ENCODE results near the gene FNIP1.
"Not testable (repeated sequence)": the region's sequence is repeated elsewhere in the genome, so short reads cannot be mapped to it uniquely, and the experiment has no call there.

FNIP1 gene

DNA sequence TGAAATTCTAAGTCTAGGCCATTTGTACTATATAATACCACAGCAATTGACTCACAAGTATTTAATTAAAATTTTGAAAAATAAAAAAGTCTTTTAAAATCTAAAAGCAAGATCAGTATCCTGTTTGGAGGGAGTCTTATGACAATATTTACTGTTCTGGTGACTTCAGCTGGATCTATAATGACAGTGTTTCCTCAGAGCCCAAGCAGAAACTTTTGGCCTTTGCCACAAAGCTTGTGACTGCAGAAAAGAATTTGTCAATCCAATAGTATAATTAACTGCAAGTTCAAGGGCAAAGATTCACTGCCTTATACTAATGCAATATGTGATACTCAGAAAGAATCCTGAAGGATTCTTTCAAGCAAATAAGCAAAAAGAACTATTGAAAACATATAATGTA is 112.2 kb downstream of the FNIP1 start:
- DNase-seq (ENCODE audit: low read depth in 2 of 2), result no peak

DNA sequence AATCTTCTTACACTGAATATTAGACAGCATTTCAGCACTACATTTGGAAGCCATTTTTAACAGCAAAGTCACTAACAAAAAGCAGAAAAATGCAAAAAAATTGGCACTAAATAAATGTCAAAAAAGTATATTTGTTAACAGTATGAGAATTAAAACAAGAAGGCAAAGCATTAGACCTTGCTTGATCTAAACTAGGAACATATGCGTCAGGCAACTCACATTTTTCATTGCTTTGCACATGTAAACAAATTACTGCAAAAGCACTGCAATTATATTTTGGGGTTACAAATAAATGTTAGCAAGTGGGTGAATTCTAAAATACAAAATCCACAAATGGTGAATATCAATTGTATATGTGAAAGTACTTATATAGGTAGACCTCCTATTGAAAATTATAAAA is 112.8 kb downstream of the FNIP1 start:
- DNase-seq (ENCODE audit: low read depth in 2 of 2), result no peak

DNA sequence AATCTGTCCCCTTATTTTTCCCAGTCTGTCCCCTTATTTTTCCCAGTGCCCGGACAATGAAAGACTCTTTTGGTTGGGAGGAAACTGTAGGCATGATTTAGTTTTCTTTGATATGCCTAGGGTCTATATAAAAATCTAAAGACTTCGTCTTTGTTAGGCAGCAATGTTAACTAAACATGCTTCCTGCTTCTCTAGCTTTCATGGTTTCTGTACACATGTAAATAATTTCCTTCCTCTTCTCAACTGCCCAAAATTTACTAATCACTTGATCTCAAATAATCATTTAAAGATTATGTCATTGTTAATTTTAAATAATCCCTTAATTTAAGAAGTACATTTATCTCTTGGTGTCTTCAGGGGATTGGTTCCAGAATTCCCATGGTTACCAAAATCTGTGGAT is 114.0 kb downstream of the FNIP1 start:
- DNase-seq (ENCODE audit: low read depth in 2 of 2), result no peak

DNA sequence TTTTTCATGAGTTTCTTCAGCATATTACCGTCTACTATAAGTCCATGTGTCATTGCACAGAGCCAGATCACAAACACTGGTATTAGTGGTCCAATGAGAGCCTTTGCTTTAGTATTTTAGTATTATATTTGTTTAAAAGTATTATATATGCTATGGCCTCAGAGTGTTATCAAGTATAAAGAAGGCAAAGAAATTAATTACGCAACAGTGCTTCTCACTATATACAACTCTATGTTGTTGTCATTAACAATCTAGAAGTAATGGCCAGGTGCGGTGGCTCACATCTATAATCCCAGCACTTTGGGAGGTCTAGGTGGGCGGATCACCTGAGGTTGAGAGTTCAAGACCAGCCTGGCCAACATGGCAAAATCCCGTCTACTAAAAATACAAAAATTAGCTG is 114.6 kb downstream of the FNIP1 start:
- DNase-seq (ENCODE audit: low read depth in 2 of 2), result no peak

DNA sequence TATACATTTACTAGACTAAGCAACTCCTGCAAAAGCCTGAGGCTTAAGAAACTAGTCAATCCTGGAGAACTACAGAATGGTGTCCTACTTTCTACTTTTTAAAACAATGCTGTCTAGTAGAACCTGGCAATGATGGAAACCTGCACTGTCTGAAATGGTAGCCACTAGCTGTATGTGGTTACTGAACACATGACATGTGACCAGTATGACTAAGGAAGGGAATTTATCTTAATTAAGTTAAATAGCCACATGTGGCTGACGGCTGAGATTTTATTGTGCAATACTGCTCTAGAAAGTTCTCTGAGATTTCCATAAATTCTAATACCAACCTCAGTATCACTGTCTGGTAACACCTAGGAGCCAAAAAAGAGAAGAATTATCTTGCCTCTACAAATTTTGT is 116.9 kb downstream of the FNIP1 start:
- DNase-seq (ENCODE audit: low read depth in 2 of 2), result peak; percentile 55 to 70

DNA sequence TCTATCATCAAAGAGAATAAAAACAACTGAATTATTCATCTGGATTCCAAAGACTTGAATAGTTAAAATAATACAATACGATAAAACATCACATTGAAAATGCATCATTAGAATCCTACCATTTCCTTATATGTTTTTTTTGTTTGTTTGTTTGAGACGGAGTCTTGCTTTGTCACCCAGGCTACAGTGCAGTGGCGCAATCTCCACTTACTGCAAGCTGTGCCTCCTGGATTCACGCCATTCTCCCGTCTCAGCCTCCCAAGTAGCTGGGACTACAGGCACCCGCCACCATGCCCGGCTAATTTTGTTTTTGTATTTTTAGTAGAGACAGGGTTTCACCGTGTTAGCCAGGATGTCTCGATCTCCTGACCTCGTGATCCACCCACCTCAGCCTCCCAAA is 118.5 kb downstream of the FNIP1 start:
- not testable (repeated sequence) for DNase-seq (ENCODE audit: low read depth in 2 of 2)

DNA sequence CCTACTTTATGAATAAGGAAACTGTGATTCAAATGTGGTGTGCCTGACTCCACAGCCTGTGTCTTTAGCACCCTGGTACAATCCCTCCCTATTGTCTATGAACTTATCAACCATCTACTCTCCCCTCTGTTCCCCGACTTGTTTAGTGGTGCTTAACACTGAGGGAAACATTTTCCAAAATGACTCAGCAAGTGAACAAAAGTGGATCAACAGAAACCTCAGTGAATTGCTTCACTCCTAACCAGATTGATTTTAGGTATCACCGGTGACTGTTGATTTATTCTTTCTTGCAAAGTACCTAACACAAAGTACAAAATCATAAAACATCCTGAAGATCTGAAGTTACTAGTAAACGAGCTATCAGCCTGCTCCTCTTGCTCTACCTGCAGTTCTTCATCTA is 119.7 kb downstream of the FNIP1 start:
- no peak for DNase-seq (ENCODE audit: low read depth in 2 of 2)

DNA sequence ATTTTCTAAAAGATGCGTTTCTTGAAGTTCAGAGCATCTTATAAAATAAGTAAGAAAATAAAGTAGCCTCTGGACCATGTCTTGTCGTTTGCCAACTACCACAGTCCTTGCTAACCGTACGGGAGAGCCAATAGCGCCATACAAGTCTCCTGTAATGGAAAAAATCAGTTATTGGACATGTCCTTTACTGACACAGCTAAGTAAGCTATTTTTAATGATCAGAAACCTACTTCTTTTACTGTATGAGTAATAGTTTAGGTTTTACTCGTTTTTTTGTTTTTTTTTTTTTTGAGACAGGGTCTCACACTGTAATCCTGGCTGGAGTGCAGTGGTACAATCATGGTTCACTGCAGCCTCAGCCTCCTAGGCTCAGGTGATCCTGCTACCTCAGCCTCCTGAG is 124.0 kb downstream of the FNIP1 start:
- DNase-seq (ENCODE audit: low read depth in 2 of 2), result no peak

DNA sequence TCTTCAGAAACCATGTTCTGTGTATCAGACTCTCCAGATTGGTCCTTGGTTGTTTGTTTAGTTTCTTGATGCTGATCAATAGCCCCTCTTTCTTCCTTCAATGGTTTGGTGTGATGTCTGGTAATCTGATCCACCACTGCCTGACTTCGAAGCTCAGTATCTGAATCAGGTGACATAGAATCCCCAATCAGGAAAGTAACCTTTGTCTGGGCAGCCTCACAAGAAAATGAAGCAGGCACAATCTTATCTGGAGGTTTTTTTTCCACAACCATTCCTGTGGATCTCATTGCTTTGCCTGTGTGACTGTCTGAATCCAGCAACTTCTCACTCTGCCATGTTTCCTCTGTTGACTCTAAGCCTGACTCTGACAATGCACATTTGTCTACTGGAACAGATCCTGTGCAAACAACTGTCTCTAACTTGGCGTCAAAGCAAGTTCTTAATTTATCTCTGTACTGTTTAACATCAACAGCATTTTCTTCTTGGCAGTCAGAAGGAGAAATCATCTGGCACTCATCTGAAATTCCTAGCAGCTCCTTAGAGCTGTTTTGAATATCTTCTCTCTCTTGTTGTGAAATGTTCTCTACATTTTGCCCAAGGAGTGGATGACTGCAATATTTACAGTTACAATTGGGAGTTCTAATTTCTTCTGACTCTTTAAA is 124.7 kb downstream of the FNIP1 start:
- peak; percentile 85 to 87 for DNase-seq (ENCODE audit: low read depth in 2 of 2)

DNA sequence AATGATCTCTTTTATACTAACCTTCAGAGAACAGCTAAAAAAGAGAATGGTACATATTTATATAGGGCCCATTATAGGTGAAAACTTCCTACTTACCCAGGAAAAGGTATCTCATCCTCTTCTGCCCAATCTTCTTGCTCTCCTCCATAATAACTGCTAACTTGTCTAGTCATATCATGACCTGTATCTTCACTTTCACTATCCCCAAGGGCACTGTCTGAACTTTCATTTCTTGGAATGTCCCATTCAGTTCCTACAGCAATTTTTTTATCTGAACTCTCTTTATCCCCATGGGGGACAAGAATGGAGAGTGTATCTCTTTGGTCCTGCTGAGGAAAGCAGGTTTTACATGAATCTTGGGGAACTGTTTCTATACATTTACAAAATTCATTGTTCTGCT is 125.4 kb downstream of the FNIP1 start:
- no peak for DNase-seq (ENCODE audit: low read depth in 2 of 2)

DNA sequence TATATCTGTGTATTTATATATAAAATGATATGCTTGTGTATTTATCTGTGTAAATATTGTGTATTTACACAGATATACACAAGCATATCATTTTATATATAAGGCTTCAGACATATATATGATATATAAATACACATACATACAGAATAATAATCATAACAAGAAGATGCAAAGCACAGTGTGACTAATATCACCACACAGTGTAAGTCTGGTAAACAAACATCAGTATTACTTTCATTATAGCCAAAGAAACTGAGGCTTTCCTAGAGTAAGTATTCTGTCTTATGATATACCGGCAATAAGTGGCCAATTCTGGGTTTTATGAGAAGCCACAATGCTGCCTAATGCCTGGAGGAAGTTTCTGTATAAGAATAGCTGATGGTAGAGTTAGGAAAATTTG is 131.9 kb downstream of the FNIP1 start:
- DNase-seq (ENCODE audit: low read depth in 2 of 2), result no peak

DNA sequence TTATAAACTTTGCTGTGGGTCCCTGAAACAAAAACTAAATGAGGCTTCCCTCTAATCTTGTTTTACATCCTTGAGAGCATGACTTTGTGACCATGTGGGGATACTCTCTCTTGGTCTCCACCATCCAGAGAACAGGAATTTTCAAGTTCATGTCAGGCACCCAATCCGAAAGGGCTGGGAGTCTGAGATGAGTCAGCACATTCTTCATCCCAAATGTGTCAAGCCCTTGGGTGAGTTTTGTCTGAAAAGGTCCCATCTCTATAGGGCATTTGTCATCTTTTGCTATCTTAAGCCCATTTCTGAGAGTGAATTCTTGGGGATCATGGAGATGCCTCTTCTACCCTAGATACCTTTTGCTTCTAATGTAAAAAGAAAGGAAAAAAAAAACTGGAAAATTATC is 134.9 kb downstream of the FNIP1 start:
- no peak for DNase-seq (ENCODE audit: low read depth in 2 of 2)

DNA sequence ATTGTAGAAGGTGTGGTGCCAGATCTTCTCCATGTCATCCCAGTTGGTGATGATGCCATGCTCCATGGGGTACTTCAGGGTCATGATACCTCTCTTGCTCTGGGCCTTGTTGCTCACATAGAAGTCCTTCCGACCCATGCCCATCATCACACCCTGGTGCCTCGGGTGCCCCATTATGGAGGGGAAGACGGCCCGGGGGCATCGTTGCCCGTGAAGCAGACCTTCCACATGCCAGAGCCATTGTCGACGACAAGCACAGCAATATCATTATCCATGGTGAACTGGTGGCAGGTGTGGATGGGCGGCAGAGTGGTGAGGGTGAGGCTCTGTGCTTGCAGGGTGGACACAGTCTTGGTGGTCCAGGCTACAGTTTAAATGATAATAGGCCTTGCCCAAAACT is 137.0 kb downstream of the FNIP1 start:
- no peak for DNase-seq (ENCODE audit: low read depth in 2 of 2)

DNA sequence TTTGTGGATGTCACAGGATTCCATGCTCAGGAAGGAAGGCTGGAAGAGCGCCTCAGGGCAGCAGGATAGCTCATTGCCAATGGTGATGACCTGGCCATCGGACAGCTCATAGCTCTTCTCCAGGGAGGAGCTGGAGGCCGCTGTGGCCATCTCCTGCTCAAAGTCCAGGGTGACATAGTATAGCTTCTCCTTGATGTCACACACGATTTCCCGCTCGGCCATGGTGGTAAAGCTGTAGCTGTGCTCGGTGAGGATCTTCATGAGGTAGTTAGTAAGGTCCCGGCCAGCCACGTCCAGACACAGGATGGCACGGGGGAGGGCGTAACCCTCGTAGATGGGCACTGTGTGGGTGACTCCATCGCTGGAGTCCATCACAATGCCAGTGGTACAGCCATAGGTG is 137.5 kb downstream of the FNIP1 start:
- no peak for DNase-seq (ENCODE audit: low read depth in 2 of 2)

DNA sequence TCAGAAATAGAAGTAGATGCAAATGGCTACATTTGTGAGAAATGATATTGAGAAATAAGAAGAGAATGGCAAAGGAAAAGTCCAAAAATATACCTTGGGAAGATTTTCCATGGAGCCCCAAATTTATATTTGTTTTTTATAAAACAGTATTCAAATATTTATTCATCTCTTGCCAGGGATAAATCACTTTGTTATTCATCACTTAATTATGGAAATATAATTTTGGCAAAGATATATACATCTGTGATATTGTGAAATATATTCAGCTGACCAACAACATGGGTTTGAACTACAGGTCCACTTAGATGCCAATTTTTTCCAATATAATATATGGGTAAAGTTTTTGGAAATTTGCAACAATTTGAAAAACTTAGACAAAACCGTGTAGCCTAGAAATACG is 142.0 kb downstream of the FNIP1 start:
- no peak for DNase-seq (ENCODE audit: low read depth in 2 of 2)

DNA sequence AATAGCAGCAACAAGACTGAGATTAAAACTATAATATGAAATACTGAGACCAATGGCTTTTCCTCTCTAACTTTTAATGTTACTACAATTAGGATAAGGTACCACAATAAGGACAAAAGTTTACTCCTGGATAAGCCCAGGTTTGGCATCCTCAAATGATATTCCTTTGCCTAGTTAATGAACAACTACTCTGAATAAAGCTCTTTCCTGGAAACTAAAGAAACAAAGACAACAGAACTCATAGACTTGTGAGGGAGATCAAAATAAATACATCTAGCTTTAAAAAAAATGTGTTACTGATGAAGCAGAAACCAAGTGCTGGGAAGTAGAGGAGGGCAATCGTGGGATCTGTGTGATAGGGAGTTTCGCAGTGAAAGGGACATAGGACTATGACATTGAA is 142.5 kb downstream of the FNIP1 start:
- DNase-seq (ENCODE audit: low read depth in 2 of 2), result no peak

DNA sequence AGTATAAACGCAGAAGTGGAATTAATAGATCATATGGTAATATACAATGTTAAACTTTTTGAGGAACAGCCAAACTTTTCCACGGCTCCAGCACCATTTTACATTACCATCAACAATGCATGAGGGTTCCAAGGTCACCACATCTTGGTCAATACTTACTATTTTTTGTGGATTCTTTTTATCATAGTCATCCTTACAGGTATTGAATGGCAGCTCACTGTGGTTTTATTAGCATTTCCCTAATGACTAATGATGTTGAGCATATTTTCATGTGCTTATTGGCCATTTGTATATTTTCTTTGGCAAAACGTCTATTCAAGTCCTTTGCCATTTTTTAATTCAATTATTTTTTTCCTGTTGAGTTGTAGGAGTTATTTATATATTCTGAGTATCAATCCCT is 147.7 kb downstream of the FNIP1 start:
- DNase-seq (ENCODE audit: low read depth in 2 of 2), result peak in 1 of 2 experiments; percentile 17

DNA sequence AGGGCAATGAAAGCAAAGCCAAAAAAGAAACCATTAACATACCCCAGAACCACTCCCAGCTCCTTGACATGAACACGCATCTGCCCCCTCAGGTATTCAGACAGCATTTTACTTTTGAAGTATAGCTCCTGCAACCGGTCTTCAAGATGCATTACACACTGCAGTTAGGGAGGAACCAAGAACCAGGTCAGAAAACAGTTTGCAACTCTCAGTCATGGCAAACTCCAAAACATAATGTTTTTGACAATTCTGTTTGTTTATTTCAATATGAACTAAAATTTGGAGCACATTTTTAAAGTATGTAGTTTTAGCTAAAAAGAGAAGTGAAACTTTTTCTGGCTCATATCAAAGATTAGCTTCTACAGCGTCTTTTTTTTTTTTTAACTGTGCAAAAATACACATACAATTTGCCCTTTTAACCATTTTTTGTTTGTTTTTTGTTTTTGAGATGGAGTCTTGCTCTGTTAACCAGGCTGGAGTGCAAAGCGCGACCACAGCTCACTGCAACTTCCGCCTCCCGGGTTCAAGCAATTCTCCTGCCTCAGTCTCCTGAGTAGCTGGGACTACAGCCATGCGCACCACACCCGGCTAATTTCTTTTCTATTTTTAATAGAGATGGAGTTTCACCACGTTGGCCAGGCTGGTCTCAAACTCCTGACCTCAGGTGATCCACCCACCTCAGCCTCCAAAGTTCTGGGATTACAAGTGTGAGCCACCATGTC is 149.6 kb downstream of the FNIP1 start:
- no peak for DNase-seq (ENCODE audit: low read depth in 2 of 2)

DNA sequence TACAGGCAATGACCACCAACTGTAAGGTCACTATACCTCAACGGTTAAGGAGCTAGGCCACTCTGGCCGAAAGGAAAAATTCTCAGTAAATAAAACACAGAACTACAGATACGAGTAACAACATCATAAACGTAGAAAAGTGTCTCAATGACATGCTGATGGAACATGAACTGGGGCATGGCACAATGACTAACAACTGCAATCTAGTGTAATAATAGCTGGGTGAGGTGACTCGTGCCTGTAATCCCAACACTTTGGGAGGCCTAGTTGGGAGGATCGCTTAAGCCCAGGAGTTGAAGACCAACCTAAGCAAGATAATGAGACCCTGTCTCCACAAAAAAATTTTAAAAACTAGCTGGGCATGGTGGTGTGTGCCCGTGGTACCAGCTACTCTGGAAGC is 152.0 kb downstream of the FNIP1 start:
- DNase-seq (ENCODE audit: low read depth in 2 of 2), result no peak

DNA sequence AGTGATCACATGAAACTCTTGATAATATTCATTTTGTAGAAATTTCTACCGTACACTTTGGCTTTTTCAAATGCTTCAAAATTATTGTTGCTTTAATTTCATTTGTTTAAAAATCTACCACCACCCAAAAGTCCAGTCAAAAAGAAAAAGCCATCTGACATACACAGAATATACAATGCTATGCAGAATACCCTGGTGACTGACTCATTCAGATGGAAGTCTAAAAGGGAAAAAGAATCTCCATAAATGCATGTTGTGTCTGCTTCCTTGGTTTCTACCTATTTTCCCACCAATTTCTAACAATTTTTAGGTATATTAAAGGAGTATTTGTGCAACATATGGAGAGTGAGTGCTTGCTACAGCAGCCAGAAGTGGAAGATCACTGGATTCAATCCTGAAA is 152.4 kb downstream of the FNIP1 start:
- DNase-seq (ENCODE audit: low read depth in 2 of 2), result no peak

DNA sequence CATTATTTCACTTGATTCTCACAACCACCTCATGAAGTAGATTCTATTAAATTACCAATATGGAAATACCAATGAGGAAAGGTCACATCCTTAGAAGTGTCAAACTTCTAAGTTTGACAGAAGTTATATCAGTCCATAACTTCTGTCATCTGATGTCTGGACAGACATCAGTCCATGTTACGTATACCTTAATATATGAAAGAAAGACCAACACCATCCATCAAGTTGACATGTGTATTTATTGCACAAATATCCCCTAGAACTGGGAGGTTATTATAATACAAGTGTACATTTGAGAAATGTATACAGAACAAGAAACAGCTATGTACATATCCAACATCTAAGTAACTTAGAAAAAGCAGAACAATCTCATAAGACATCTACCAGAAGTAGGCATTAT is 155.3 kb downstream of the FNIP1 start:
- DNase-seq (ENCODE audit: low read depth in 2 of 2), result no peak

DNA sequence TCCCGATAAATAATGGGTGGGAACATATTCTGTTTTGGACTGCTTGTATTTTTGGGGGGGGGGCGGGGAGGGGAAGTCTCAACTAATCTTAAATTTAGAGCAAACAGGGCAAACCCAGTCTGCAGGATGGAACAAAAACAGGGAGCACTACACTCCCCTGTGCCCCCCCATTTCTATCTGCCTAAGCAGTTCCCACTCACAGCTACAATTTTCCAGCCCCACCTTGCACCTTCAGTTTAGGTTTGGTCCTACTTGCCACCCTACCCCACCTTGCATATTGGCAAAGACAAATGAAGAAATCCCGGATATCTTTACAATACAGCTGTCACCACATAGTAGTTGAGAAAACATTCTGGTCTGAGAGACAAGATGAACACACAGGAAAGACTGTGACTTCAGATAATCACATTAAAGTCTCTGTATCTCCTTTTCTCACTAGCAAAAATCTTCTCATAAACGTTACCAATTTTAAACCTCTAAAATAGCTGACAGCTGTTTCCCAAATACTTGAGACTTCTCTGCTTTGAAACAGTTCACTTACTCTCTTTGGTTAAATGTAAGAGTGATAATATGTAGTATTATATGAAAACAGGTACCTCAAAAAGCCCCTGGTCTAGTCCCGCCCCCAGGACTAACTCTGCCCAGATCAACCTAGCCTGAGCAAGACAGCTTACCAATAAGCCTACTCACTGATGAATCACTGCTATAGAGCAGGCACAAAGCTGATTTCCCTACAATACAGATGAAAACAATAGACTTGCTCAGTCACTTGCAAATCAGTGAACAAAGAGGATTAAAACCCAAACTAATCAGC is 156.6 kb downstream of the FNIP1 start:
- DNase-seq (ENCODE audit: low read depth in 2 of 2), result no peak

DNA sequence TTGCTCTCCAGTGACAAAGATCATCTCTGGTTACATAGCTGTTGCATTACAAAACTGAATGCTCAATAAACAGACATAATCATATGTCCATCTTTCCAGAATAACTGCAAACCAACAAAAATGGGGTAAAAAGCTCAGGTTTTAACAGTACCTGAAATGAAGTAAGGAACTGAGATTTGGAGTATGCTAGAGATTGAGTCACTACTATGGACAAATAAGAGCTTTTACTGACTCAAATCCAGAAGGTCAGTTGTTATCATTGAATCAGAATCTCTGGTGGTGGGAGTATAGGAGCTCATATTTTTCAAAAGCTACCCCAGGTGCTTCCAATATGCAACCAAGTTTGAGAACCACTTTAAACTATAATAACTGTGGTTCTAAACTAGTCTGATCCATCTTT is 157.7 kb downstream of the FNIP1 start:
- no peak for DNase-seq (ENCODE audit: low read depth in 2 of 2)
